Thoracic aorta (tissue), 2 donors: ENCODE measurements around the gene PHF21B. TPM values are rescaled to one million over a fixed set of nuclear protein-coding genes. Genes with fewer than 3 reads are reported as not detected.

ENCODE experiments used
- ATAC-seq: fragments of 150-250 bp; one replicate; pipeline ENCODE4 v1.8.0; 2017; ENCODE audit warnings: low read depth; ENCODE audit not compliant: insufficient number of reproducible peaks, low FRiP score
- DNase-seq: peaks from one replicate; pipeline ENCODE4 v3.0.0-alpha.2; 2020; ENCODE audit warnings: low spot score
- H3K27ac ChIP-seq, 2 donors: fragments of 200-600 bp; sonication (generic); 1 replicate in 1 of 2; 2 replicates in 1 of 2; pipeline ENCODE4 v1.5.1; 2016; ENCODE audit warnings: mild to moderate bottlenecking in 2 of 2, moderate library complexity in 2 of 2
- H3K27me3 ChIP-seq: fragments of 200-600 bp; sonication (generic); replicated peaks from 2 replicates; pipeline ENCODE4 v1.6.0; 2016; ENCODE audit warnings: mild to moderate bottlenecking; ENCODE audit not compliant: insufficient read depth
- H3K36me3 ChIP-seq: fragments of 200-600 bp; sonication (generic); one replicate; pipeline ENCODE4 v1.5.1; 2016
- H3K4me1 ChIP-seq, 2 donors: fragments of 200-600 bp; sonication (generic); 1 replicate in 1 of 2; 2 replicates in 1 of 2; pipeline versions ENCODE4 v1.5.1 to v1.6.0; 2016; ENCODE audit warnings: low read depth in 2 of 2, mild to moderate bottlenecking in 1 of 2; ENCODE audit not compliant: control insufficient read depth in 1 of 2
- H3K4me3 ChIP-seq: fragments of 200-600 bp; sonication (generic); 2 replicates; pipeline ENCODE4 v1.5.1; 2016; ENCODE audit warnings: mild to moderate bottlenecking
- H3K9me3 ChIP-seq: fragments of 200-600 bp; sonication (generic); 2 replicates; pipeline ENCODE4 v1.5.1; 2016
- CTCF ChIP-seq: fragments of 200-600 bp; sonication (generic); IDR thresholded peaks from one replicate; pipeline ENCODE4 v1.5.1; 2019; ENCODE audit warnings: antibody characterized with exemption
- total RNA-seq, 2 donors: library from RNA; depleted of rRNA; stranded (reverse); fragments of >200 nt; gene quantifications; one replicate each; pipeline versions ENCODE4 v1.1.0 to v1.2.3, GENCODE V29; 2016

Gene PHF21B
- total RNA-seq, 2 donors from 2014 or later, result 2.1 TPM; not detected in 1

- no peaks in the 10 kb centered on the region for H3K9me3 ChIP-seq
- DNase-seq, result no peak
- H3K27me3 ChIP-seq, result no peaks in the 10 kb centered on the region
- ATAC-seq, result no peak
- H3K4me1 ChIP-seq, result no peaks in the 10 kb centered on the region
- no peak overlapping the region for H3K27ac ChIP-seq
- H3K36me3 ChIP-seq, result no peaks in the 10 kb centered on the region
- no peak overlapping the region for H3K4me3 ChIP-seq
- TF ChIP-seq CTCF, result no peak
These were observed 10.3 kb upstream of the PHF21B start for GRCh38 chr22:45019861-45020655.

DNA sequence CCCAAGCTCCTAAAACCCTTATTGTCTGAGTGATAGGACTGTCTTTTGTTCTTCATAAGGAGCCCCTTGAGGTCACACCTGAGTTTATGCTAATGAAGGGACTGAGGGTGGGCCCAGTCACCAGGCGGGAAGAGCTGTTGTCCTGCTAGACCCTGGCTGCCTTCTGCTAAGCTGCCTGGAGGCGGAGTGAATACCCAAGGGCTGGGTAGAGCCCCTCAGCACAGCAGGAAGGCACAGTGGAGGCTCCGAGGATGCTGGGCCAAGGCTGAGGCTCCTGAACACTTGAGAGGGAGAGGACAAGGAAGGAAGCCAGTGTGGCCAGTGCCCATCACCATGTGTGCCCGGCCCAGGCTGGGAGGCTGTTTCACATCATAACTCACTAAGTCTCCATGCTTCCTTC is 4.8 kb upstream of the PHF21B start:
- Histone ChIP-seq H3K9me3 (no peaks in the 10 kb centered on the region), H3K27me3 (peaks cover 11% of the 10 kb centered on the region), H3K4me3 (no peak overlapping the region)

DNA sequence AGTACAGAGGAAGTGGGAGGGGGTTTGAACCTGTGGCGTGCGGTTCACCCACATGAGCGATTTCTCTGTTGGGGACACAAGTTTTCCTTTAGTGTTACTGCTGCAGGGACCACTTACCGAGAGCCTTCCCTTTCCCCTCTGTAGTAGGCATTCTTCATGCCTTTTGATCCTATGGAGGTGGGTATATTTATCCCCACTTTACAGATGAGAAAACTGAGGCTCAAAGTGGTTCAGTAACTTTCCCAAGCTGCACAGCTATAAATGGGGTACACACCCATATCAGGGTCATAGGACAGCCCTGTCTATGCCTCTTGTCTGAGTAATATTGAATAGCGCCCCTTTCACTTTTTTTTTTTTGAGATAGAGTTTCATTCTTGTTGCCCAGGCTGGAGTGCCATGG is 3.3 kb upstream of the PHF21B start:
- Histone ChIP-seq H3K9me3 (no peaks in the 10 kb centered on the region), H3K27ac (no peak overlapping the region), H3K36me3 (no peaks in the 10 kb centered on the region), H3K4me1 (peaks cover 11 to 23% of the 10 kb centered on the region in 2 donors), H3K4me3 (no peak overlapping the region), H3K27me3 (peaks cover 11% of the 10 kb centered on the region)
- DNase-seq (no peak), ATAC-seq (no peak)
- no peak for TF ChIP-seq CTCF

More for the DNA sequence above, 4.8 kb upstream of the PHF21B start:
- no peak for TF ChIP-seq CTCF
- DNase-seq, result no peak
- Histone ChIP-seq H3K36me3 (no peaks in the 10 kb centered on the region), H3K27ac (no peak overlapping the region), H3K4me1 (peaks cover 6 to 10% of the 10 kb centered on the region in 2 donors)
- ATAC-seq, result no peak

DNA sequence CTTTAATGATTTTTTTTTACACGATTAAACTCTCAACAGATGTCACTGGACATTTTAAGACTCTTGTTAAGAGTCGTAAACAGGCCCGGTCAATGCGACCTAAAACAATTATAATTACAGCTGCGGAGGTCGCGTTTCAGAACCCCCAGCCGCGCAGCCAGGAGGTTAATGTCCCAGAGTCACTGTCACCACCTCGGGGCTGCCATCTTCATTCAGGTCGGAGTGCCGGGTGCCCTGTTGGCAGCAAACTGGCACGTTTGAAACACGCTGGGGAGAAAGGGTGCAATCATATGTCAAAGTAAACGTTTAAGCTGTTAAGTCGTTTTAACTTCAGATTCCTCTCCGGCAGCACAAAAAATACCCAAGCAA is 711 bp upstream of the PHF21B start:
- Histone ChIP-seq H3K4me3 (peak overlapping the region; percentile 65), H3K27ac (no peak overlapping the region), H3K4me1 (peaks cover 13 to 40% of the 10 kb centered on the region in 2 donors), H3K27me3 (peaks cover 11% of the 10 kb centered on the region), H3K36me3 (no peaks in the 10 kb centered on the region), H3K9me3 (no peaks in the 10 kb centered on the region)
- no peak for DNase-seq
- no peak for ATAC-seq
- no peak for TF ChIP-seq CTCF

GRCh38 chr22:45008751-45009605 is 827 bp downstream of the PHF21B start:
- Histone ChIP-seq H3K27me3 (peaks cover 11% of the 10 kb centered on the region), H3K4me3 (peak overlapping the region; percentile 73), H3K36me3 (no peaks in the 10 kb centered on the region), H3K9me3 (no peaks in the 10 kb centered on the region), H3K4me1 (peaks cover 13 to 40% of the 10 kb centered on the region in 2 donors), H3K27ac (no peak overlapping the region)
- DNase-seq (no peak), ATAC-seq (no peak)
- TF ChIP-seq CTCF, result no peak
